SK-N-SH (cell line): ENCODE results near the gene TIAM2. TPM values are rescaled to one million over a fixed set of nuclear protein-coding genes. Genes with fewer than 3 reads are reported as not detected.

Experiments used
- CTCF ChIA-PET: fragments of 300-600, 350-600 bp; formaldehyde crosslinking; extraction: SDS; loops from one replicate; lab custom pipeline; 2021; lab: Yijun Ruan, JAX
- POLR2A ChIA-PET: fragments of 350-600 bp; sonication (Branson Sonifier 250); formaldehyde crosslinking; extraction: SDS; loops from one replicate; lab custom pipeline; 2020; ENCODE audit warnings: antibody characterized with exemption, inconsistent platforms; lab: Yijun Ruan, JAX
- DNase-seq: peaks from one replicate; pipeline ENCODE4 v3.0.0; 2012
- H2AFZ ChIP-seq: fragments of 200-600 bp; sonication (generic); 2 replicates; pipeline ENCODE4 v1.8.1; 2016; ENCODE audit warnings: antibody characterized with exemption, mild to moderate bottlenecking, low read depth
- H3F3A ChIP-seq: fragments of 200-600 bp; sonication (generic); replicated peaks from 2 replicates; pipeline ENCODE3; 2016; ENCODE audit warnings: antibody characterized with exemption, mild to moderate bottlenecking; ENCODE audit not compliant: insufficient read depth
- H3K27ac ChIP-seq, 2 experiments: fragments of 200-500 bp in 1 of 2; fragments of 200-600 bp in 1 of 2; sonication (Bioruptor generic) in 1 of 2; sonication (generic), shearing (Covaris generic) in 1 of 2; 2 replicates each; pipeline versions ENCODE4 v1.5.1 to v1.6.1; 2014 to 2016; ENCODE audit warnings: low read depth in 2 of 2, inconsistent platforms in 1 of 2, low read length in 1 of 2, mild to moderate bottlenecking in 1 of 2, mixed read lengths in 1 of 2
- H3K27me3 ChIP-seq: fragments of 200-600 bp; sonication (generic), shearing (Covaris generic); 2 replicates; pipeline ENCODE4 v1.6.1; 2016; ENCODE audit warnings: mixed run types; ENCODE audit not compliant: insufficient read depth
- H3K36me3 ChIP-seq, 2 experiments: fragments of 200-500 bp in 1 of 2; fragments of 200-600 bp in 1 of 2; sonication (Bioruptor generic) in 1 of 2; sonication (generic) in 1 of 2; replicated peaks in 1 of 2; 2 replicates each; pipeline versions ENCODE3 to v1.5.1; 2014 to 2016; ENCODE audit warnings: low read length in 1 of 2, mild to moderate bottlenecking in 1 of 2; ENCODE audit not compliant: insufficient read depth in 2 of 2, control insufficient read depth in 1 of 2
- H3K4me1 ChIP-seq, 2 experiments: fragments of 200-500 bp in 1 of 2; fragments of 200-600 bp in 1 of 2; sonication (Bioruptor generic) in 1 of 2; sonication (generic), shearing (Covaris generic) in 1 of 2; 2 replicates each; pipeline versions ENCODE4 v1.5.1 to v1.6.1; 2014 to 2016; ENCODE audit warnings: low read depth in 1 of 2, low read length in 1 of 2, mixed run types in 1 of 2; ENCODE audit not compliant: insufficient read depth in 2 of 2, control insufficient read depth in 1 of 2
- H3K4me2 ChIP-seq: fragments of 200-600 bp; sonication (generic), shearing (Covaris generic); 2 replicates; pipeline ENCODE4 v1.6.1; 2017; ENCODE audit warnings: mixed run types
- H3K4me3 ChIP-seq, 2 experiments: fragments of 200-500 bp in 1 of 2; fragments of 200-600 bp in 1 of 2; sonication (Bioruptor generic) in 1 of 2; sonication (generic), shearing (Covaris generic) in 1 of 2; 2 replicates each; pipeline versions ENCODE4 v1.5.1 to v1.8.1; 2014 to 2016; ENCODE audit warnings: low read depth in 2 of 2, inconsistent platforms in 1 of 2, low read length in 1 of 2, mild to moderate bottlenecking in 1 of 2, mixed read lengths in 1 of 2, moderate library complexity in 1 of 2
- H3K79me2 ChIP-seq: fragments of 200-600 bp; sonication (generic); 2 replicates; pipeline ENCODE4 v1.8.1; 2017; ENCODE audit warnings: mild to moderate bottlenecking; ENCODE audit not compliant: insufficient read depth
- H3K9ac ChIP-seq: fragments of 200-600 bp; sonication (generic); 2 replicates; pipeline ENCODE4 v1.6.1; 2017; ENCODE audit warnings: mixed run types
- H3K9me2 ChIP-seq: fragments of 200-600 bp; sonication (generic); 2 replicates; pipeline ENCODE4 v1.6.1; 2017; ENCODE audit warnings: mixed run types
- H3K9me3 ChIP-seq: fragments of 200-600 bp; sonication (generic); 2 replicates; pipeline ENCODE4 v1.6.1; 2017; ENCODE audit warnings: mixed run types, mild to moderate bottlenecking, moderate library complexity
- H4K20me1 ChIP-seq: fragments of 200-600 bp; sonication (generic); 2 replicates; pipeline ENCODE4 v1.6.1; 2017; ENCODE audit warnings: mild to moderate bottlenecking, mixed run types; ENCODE audit not compliant: insufficient read depth
- CHD2 ChIP-seq: fragments of 150-350 bp; IDR thresholded peaks from 2 replicates; pipeline ENCODE4 v1.6.1; 2018; ENCODE audit warnings: low read length; ENCODE audit not compliant: partially characterized antibody
- ELF1 ChIP-seq: IDR thresholded peaks from 2 replicates; pipeline ENCODE4 v1.4.0; 2012
- EP300 ChIP-seq, 2 experiments: IDR thresholded peaks; 2 replicates each; pipeline versions ENCODE4 v1.4.0 to v1.6.1; 2012; ENCODE audit warnings: borderline replicate concordance in 1 of 2, low read depth in 1 of 2, low read length in 1 of 2
- EZH2phosphoT487 ChIP-seq: fragments of 200-600 bp; sonication (generic); IDR thresholded peaks from 2 replicates; pipeline ENCODE4 v1.6.1; 2017; ENCODE audit warnings: low read depth, mixed run types, mild to moderate bottlenecking, antibody characterized with exemption, moderate library complexity, borderline replicate concordance
- FOSL2 ChIP-seq: IDR thresholded peaks from 2 replicates; pipeline ENCODE4 v1.4.0; 2012; ENCODE audit warnings: low read depth, mild to moderate bottlenecking, moderate library complexity, borderline replicate concordance
- FOXM1 ChIP-seq: IDR thresholded peaks from 2 replicates; pipeline ENCODE4 v1.4.0; 2012; ENCODE audit warnings: low read depth, mild to moderate bottlenecking
- GATA2 ChIP-seq: sonication (generic); formaldehyde crosslinking; IDR thresholded peaks from 2 replicates; pipeline ENCODE4 v1.5.0; 2020; ENCODE audit warnings: mild to moderate bottlenecking, missing genetic modification reagents
- IRF3 ChIP-seq: fragments of 150-350 bp; IDR thresholded peaks from 2 replicates; pipeline ENCODE4 v1.6.1; 2016; ENCODE audit warnings: mild to moderate bottlenecking, low read depth, low read length
- MEF2A ChIP-seq: IDR thresholded peaks from 2 replicates; pipeline ENCODE4 v1.4.0; 2012; ENCODE audit warnings: low read depth, borderline replicate concordance
- MXI1 ChIP-seq: IDR thresholded peaks from 2 replicates; pipeline ENCODE4 v1.6.1; 2012; ENCODE audit warnings: mild to moderate bottlenecking, low read depth, low read length, improper control_type of control experiment
- NFIC ChIP-seq: IDR thresholded peaks from 2 replicates; pipeline ENCODE4 v1.4.0; 2012; ENCODE audit warnings: borderline replicate concordance
- NRF1 ChIP-seq: IDR thresholded peaks from 2 replicates; pipeline ENCODE4 v1.6.1; 2012; ENCODE audit warnings: low read depth, mild to moderate bottlenecking, low read length
- POLR2AphosphoS5 ChIP-seq: IDR thresholded peaks from 2 replicates; pipeline ENCODE4 v1.6.1; 2012; ENCODE audit warnings: low read depth, low read length
- RAD21 ChIP-seq: IDR thresholded peaks from 2 replicates; pipeline ENCODE4 v1.6.1; 2012; ENCODE audit warnings: mild to moderate bottlenecking, low read length
- RFX5 ChIP-seq: IDR thresholded peaks from 2 replicates; pipeline ENCODE4 v1.6.1; 2012; ENCODE audit warnings: mild to moderate bottlenecking, improper control_type of control experiment, low read length
- SMC3 ChIP-seq: IDR thresholded peaks from 2 replicates; pipeline ENCODE4 v1.6.1; 2012; ENCODE audit warnings: low read depth, low read length, improper control_type of control experiment
- TAF1 ChIP-seq: IDR thresholded peaks from 2 replicates; pipeline ENCODE4 v1.6.1; 2012; ENCODE audit warnings: low read depth, mild to moderate bottlenecking, low read length, moderate library complexity, borderline replicate concordance
- TCF12 ChIP-seq: IDR thresholded peaks from 2 replicates; pipeline ENCODE4 v1.4.0; 2012
- TEAD4 ChIP-seq: IDR thresholded peaks from 2 replicates; pipeline ENCODE4 v1.4.0; 2012; ENCODE audit warnings: mild to moderate bottlenecking, borderline replicate concordance; ENCODE audit not compliant: insufficient read depth
- USF2 ChIP-seq: fragments of 150-350 bp; IDR thresholded peaks from 2 replicates; pipeline ENCODE4 v1.6.1; 2017; ENCODE audit warnings: antibody characterized with exemption, low read length, low read depth, borderline replicate concordance
- ZBTB33 ChIP-seq: IDR thresholded peaks from 2 replicates; pipeline ENCODE4 v1.4.0; 2012; ENCODE audit warnings: low read depth, borderline replicate concordance
- WGBS: methylation state at CpG from one replicate; pipeline ENCODE4 v1.1.6; 2017; ENCODE audit warnings: low lambda C conversion rate; 5-methylcytosine and 5-hydroxymethylcytosine counted together
- polyA plus RNA-seq, 3 experiments: library from polyadenylated mRNA; depleted of rRNA; stranded (reverse); fragments of >200 nt; gene quantifications; 2 replicates each; pipeline ENCODE4 v1.2.3, GENCODE V29; 2012

TIAM2 gene
- polyA plus RNA-seq, 1 of the 3 experiments (the other 2 are of a cell fraction), result 13.6 TPM

- TF ChIP-seq SMC3 (no peak), FOXM1 (no peak), IRF3 (no peak), NRF1 (no peak), ELF1 (no peak), RAD21 (no peak), EP300 (IDR thresholded peaks at IDR 0.05; ENCODE audit: borderline replicate concordance in 1 of 2, low read depth in 1 of 2, low read length in 1 of 2) (no peak)
Observed at GRCh38 chr6:155021680-155022079, 26.6 kb downstream of the TIAM2 start (continued).

GRCh38 chr6:155022721-155023120, 27.6 kb downstream of the TIAM2 start:
- ChIA-PET CTCF (interaction anchor here (0.7 kb wide), 1 partner anchor 9 kb away, joined by 3 read pairs; no protein-coding TSS in a partner anchor), POLR2A (no interaction called here)
- Histone ChIP-seq H3K27ac (no peak overlapping the region), H2AFZ (no peak overlapping the region), H3F3A (peaks cover 14% of the 10 kb centered on the region), H3K4me1 (no peaks in the 10 kb centered on the region; a peak in 1 of 4 replicates), H3K4me2 (no peak overlapping the region), H3K9me3 (no peaks in the 10 kb centered on the region), H3K79me2 (no peaks in the 10 kb centered on the region), H3K9me2 (no peaks in the 10 kb centered on the region), H3K27me3 (no peaks in the 10 kb centered on the region), H3K9ac (no peak overlapping the region), H3K36me3 (no peaks in the 10 kb centered on the region), H4K20me1 (no peaks in the 10 kb centered on the region), H3K4me3 (no peak overlapping the region)
- DNase-seq, result no peak
- WGBS, result 95% methylated on average over 7 of the region's 7 CpGs
- TF ChIP-seq RFX5 (no peak), MXI1 (no peak), TCF12 (no peak), ZBTB33 (no peak), NRF1 (no peak), MEF2A (no peak), NFIC (no peak), EZH2phosphoT487 (no peak), ELF1 (no peak), USF2 (no peak), TEAD4 (no peak), POLR2AphosphoS5 (no peak), TAF1 (no peak), GATA2 (CRISPR knock-in tag) (no peak), CHD2 (no peak), FOSL2 (no peak)
